HepG2 (cell line): ENCODE measurements around the gene SYT17. TPM values are rescaled to one million over a fixed set of nuclear protein-coding genes. Genes with fewer than 3 reads are reported as not detected.

ENCODE experiments used
- CEBPB ChIP-seq: IDR thresholded peaks from 2 replicates; pipeline ENCODE4 v1.6.1; 2011; ENCODE audit warnings: low read depth, low read length, improper control_type of control experiment, borderline replicate concordance
- CEBPG ChIP-seq: IDR thresholded peaks from 2 replicates; pipeline ENCODE4 v1.6.1; 2016
- CHD4 ChIP-seq: fragments of 200-600 bp; sonication (generic); IDR thresholded peaks from 2 replicates; pipeline ENCODE4 v1.7.0; 2017; ENCODE audit warnings: mild to moderate bottlenecking, low read length, borderline replicate concordance
- GLI4 ChIP-seq: sonication (generic); formaldehyde crosslinking; IDR thresholded peaks from 2 replicates; pipeline ENCODE4 v1.5.1; 2020; ENCODE audit warnings: missing genetic modification reagents, mild to moderate bottlenecking, moderate library complexity, borderline replicate concordance
- HOXA9 ChIP-seq: sonication (generic); formaldehyde crosslinking; IDR thresholded peaks from 2 replicates; pipeline ENCODE4 v1.8.1; 2022; ENCODE audit warnings: missing genetic modification reagents, mild to moderate bottlenecking, moderate library complexity, borderline replicate concordance
- MYC ChIP-seq: sonication (generic); formaldehyde crosslinking; IDR thresholded peaks from 2 replicates; pipeline ENCODE4 v1.9.0; 2021; ENCODE audit warnings: missing genetic modification reagents, borderline replicate concordance
- NR3C1 ChIP-seq: sonication (generic); formaldehyde crosslinking; IDR thresholded peaks from 2 replicates; pipeline ENCODE4 v1.4.0; 2020; ENCODE audit warnings: missing genetic modification reagents
- SKI ChIP-seq: fragments of 450-650 bp; IDR thresholded peaks from one replicate; pipeline ENCODE4 v1.6.1; 2018; ENCODE audit warnings: mild to moderate bottlenecking; ENCODE audit not compliant: partially characterized antibody
- TBP ChIP-seq: sonication (generic); formaldehyde crosslinking; IDR thresholded peaks from 2 replicates; pipeline ENCODE4 v1.5.0; 2020; ENCODE audit warnings: missing genetic modification reagents
- WIZ ChIP-seq: sonication (generic); formaldehyde crosslinking; IDR thresholded peaks from 2 replicates; pipeline ENCODE4 v1.5.1; 2020; ENCODE audit warnings: mild to moderate bottlenecking, missing genetic modification reagents
- ZFP90 ChIP-seq: sonication (generic); formaldehyde crosslinking; IDR thresholded peaks from 2 replicates; pipeline ENCODE4 v1.8.0; 2022; ENCODE audit warnings: missing genetic modification reagents, mild to moderate bottlenecking, inconsistent platforms, borderline replicate concordance
- ZMYM3 ChIP-seq: sonication (generic); formaldehyde crosslinking; IDR thresholded peaks from 2 replicates; pipeline ENCODE4 v1.5.1; 2020; ENCODE audit warnings: mild to moderate bottlenecking, missing genetic modification reagents
- polyA plus RNA-seq, 8 experiments: library from polyadenylated mRNA; depleted of rRNA in 3 of 8; stranded (reverse) in 7 of 8; unstranded in 1 of 8; fragments of >200 nt; fragmentation: Illumina TruSeq in 4 of 8; extraction: Trizol in 4 of 8; gene quantifications; 2 replicates each; pipeline versions ENCODE4 v1.2.1 to v1.2.3, GENCODE V29; 2011 to 2016; ENCODE audit warnings: low read depth in 4 of 8, missing spikeins in 1 of 8, mixed read lengths in 1 of 8; ENCODE audit not compliant: insufficient read depth in 1 of 8
- total RNA-seq, 5 experiments: library from RNA; depleted of rRNA; stranded (reverse); fragments of >200 nt; fragmentation: Illumina TruSeq; extraction: Trizol; gene quantifications; 2 replicates each; pipeline ENCODE4 v1.2.3, GENCODE V29; 2016; ENCODE audit warnings: low read depth in 1 of 5
- TF ChIP-seq, protein P1 (sequence below): sonication (generic); formaldehyde crosslinking; IDR thresholded peaks from 2 replicates; pipeline ENCODE4 v1.4.0; 2020; ENCODE audit warnings: mild to moderate bottlenecking, low read depth, missing genetic modification reagents
- TF ChIP-seq, protein P2 (sequence below): sonication (generic); formaldehyde crosslinking; IDR thresholded peaks from 2 replicates; pipeline ENCODE4 v1.4.0; 2020; ENCODE audit warnings: mild to moderate bottlenecking, missing genetic modification reagents
- TF ChIP-seq, protein P3 (sequence below), 2 experiments: fragments of 450-650 bp in 1 of 2; sonication (generic) in 1 of 2; formaldehyde crosslinking; IDR thresholded peaks; 2 replicates each; pipeline versions ENCODE4 v1.5.0 to v1.8.0; 2020 to 2022; ENCODE audit warnings: mild to moderate bottlenecking in 1 of 2, missing genetic modification reagents in 1 of 2
- TF ChIP-seq, protein P4 (sequence below): conservative IDR thresholded peaks from 2 replicates; pipeline ENCODE4 v1.6.1; 2018; ENCODE audit warnings: missing genetic modification reagents

Gene SYT17
- total and polyA plus RNA-seq, 2 of the 13 experiments (the other 11 are each of a cell fraction or from before 2014, with no cell fraction given), result 0.44 TPM; not detected in 1

DNA sequence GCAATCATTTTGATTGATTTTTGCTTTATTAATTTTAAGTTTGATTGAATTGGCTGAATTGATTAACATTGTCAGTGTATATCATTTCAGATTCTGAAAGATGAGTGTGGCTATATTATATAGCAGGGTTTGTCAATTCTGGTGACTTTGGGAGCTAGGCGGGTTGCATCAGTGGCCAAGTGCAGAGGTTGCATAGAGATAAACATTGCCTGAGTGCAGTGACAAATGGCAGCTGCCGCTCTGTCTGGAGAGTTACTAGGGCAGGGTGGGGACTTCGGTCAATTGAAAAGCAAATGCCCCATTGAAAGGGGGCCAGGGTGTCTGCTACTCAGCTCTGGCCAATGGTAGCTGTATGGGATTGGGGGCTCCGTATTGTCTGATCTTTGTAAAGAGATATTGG, 12.7 kb downstream of the SYT17 start (continued):
- TF ChIP-seq CEBPG (CRISPR knock-in tag) (peak; percentile 45; the same call in 1 of the 2 replicates), HOXA9 (CRISPR knock-in tag) (no peak), ZFP90 (CRISPR knock-in tag) (no peak), SKI (no peak), TBP (no peak), CEBPB (peak; percentile 71; the same call in 1 of the 2 replicates), NR3C1 (no peak), WIZ (CRISPR knock-in tag) (no peak), CHD4 (no peak), ZMYM3 (peak; percentile 39; the same call in 1 of the 2 replicates), GLI4 (no peak), MYC (no peak)
- TF ChIP-seq, protein P1, sequence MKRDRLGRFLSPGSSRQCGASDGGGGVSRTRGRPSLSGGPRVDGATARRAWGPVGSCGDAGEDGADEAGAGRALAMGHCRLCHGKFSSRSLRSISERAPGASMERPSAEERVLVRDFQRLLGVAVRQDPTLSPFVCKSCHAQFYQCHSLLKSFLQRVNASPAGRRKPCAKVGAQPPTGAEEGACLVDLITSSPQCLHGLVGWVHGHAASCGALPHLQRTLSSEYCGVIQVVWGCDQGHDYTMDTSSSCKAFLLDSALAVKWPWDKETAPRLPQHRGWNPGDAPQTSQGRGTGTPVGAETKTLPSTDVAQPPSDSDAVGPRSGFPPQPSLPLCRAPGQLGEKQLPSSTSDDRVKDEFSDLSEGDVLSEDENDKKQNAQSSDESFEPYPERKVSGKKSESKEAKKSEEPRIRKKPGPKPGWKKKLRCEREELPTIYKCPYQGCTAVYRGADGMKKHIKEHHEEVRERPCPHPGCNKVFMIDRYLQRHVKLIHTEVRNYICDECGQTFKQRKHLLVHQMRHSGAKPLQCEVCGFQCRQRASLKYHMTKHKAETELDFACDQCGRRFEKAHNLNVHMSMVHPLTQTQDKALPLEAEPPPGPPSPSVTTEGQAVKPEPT (CRISPR knock-in tag), result no peak
- TF ChIP-seq, protein P2, sequence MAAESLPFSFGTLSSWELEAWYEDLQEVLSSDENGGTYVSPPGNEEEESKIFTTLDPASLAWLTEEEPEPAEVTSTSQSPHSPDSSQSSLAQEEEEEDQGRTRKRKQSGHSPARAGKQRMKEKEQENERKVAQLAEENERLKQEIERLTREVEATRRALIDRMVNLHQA (CRISPR knock-in tag), result no peak
- TF ChIP-seq, protein P3, sequence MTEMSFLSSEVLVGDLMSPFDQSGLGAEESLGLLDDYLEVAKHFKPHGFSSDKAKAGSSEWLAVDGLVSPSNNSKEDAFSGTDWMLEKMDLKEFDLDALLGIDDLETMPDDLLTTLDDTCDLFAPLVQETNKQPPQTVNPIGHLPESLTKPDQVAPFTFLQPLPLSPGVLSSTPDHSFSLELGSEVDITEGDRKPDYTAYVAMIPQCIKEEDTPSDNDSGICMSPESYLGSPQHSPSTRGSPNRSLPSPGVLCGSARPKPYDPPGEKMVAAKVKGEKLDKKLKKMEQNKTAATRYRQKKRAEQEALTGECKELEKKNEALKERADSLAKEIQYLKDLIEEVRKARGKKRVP (CRISPR knock-in tag; IDR thresholded peaks at IDR 0.05), result peak in 1 of 2 experiments; percentile 65; a peak in 1 of 4 replicates
- TF ChIP-seq, protein P4, sequence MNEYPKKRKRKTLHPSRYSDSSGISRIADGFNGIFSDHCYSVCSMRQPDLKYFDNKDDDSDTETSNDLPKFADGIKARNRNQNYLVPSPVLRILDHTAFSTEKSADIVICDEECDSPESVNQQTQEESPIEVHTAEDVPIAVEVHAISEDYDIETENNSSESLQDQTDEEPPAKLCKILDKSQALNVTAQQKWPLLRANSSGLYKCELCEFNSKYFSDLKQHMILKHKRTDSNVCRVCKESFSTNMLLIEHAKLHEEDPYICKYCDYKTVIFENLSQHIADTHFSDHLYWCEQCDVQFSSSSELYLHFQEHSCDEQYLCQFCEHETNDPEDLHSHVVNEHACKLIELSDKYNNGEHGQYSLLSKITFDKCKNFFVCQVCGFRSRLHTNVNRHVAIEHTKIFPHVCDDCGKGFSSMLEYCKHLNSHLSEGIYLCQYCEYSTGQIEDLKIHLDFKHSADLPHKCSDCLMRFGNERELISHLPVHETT (CRISPR knock-in tag), result no peak
